GM18870 (cell line): ENCODE results near the gene CHAD.

Experiments used
- ATAC-seq: cut with Tn5 transposase; IDR thresholded peaks from one replicate; pipeline ENCODE4 v1.9.1; 2021; ENCODE audit warnings: moderate library complexity; ENCODE audit not compliant: unreplicated experiment

Gene CHAD

DNA sequence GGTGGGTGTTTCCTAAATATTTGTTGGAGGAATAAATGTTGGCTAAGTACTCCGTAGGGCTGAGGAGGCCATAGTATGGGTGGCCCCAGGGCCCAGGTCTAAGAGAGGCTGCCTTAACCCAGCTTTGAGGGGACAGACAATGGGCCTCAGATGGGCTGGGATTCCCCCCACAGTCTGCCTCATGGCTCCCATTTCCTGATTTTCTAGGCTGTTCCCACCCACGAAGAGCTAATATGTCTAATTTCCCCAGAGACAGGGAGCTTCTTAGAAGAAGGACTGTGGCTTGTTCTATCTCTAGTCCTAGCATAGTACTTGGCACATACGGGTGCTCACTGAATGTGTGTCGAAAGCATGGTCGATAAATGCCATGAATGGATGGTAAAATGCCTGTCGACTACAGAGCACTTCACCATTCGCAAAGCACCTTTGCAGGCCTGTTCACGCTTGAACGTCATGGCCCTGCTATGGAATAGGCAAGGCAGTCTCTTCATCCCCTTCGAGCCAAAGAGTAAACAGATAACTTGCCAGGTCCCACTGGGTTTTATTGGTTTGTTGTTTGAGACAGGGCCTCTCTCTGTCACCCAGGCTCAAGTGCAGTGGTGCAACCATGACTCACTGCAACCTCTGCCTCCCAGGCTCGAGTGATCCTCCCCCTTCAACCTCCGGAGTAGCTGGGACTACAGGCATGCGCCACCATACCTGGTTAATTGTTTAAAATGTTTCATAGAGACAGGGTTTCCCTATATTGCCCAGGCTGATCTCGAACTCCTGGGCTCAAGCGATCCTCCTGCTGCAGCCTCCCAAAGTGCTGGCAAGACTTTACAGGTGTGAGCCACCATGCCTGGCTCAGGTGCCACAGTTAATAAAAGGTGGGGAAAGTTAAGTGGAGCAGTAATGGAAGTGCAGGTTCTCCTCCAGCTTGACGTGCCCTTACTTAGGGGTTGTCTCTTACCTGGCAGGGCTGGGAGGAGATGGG lies 9.7 kb downstream of the CHAD start:
- ATAC-seq, result no peak

DNA sequence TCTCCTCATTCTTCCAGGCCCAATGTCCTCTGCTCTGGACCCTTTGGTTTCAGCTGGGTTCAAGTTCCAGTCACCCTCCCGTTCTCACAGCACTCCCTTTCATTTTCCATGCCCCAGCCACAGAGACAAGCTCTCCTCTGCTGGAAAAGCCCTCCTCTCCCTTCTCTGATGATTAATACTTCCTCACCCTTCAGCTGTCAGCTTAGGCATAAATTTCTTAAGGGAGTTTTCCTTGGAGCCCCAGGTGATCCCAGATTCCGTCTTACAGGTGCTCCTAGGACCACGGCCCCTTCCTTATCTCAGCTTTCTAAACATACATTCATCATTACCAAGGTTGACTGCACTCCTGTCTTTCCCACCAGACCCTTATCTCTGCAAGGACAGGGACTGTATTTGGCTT lies 10.4 kb downstream of the CHAD start:
- no peak for ATAC-seq

DNA sequence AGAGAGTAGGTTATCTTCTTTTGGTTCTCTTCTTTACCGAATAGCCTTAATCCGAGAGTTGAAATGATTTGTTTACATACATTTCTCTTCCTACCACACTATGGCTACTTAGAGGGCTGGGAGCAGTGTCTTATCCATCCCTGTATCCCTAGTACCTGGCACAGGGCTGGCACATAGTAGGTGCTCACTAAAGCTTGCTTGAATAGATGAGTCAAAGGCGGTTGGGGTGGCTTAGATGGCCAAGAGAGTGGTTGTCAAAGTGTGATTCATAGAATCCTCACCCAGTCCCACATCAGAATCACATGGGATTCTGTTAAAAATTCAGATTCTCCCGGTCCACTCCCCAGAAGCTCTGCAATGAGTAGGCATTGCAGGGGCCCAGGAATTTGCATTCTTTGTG lies 11.1 kb downstream of the CHAD start:
- no peak for ATAC-seq

DNA sequence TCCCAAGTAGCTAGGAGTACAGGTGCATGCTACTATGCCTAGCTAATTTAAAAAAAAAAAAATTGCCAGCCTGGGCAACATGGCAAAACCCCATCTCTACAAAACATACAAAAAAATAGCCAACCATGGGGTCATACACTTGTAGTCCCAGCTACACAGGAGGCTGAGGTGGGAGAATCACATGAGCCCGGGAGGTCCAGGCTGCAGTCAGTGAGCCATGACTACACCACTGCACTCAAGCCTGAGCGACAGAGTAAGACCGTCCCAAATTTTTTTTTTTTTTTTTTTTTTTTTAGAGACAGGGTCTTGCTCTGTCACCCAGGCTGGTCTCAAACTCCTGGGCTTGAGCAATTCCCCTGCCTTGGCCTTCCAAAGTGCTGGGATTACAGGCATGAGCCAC lies 14.8 kb downstream of the CHAD start:
- no peak for ATAC-seq

DNA sequence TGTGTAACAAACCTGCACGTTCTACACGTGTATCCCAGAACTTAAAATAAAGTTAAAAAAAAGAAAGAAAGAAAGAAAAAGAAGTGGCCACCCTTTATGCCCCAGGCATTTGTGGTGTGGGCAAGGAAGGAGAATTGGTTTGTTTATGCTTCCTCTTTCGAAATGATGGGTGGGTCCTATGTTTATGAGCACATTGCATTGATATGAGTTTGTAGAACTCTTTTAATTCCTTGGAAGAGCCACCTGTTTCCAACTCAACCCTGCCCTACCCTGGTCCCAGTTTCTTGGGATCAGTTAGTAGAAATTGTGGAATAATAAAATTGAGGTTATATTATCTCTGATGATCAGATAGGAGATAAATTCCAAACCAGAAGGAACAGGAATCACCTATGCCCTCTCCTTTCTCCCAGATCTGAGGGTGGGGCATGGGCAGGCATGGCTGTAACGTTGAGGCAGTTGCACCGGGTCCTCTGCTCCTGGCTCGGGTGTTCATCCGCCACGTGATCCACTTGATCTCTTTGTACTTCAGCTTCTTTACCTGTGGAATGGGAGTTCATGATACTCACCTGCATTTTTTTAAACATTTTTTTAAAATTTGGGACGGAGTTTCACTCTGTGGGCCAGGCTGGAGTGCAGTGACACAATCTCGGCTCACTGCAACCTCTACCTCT lies 15.9 kb downstream of the CHAD start:
- no peak for ATAC-seq

DNA sequence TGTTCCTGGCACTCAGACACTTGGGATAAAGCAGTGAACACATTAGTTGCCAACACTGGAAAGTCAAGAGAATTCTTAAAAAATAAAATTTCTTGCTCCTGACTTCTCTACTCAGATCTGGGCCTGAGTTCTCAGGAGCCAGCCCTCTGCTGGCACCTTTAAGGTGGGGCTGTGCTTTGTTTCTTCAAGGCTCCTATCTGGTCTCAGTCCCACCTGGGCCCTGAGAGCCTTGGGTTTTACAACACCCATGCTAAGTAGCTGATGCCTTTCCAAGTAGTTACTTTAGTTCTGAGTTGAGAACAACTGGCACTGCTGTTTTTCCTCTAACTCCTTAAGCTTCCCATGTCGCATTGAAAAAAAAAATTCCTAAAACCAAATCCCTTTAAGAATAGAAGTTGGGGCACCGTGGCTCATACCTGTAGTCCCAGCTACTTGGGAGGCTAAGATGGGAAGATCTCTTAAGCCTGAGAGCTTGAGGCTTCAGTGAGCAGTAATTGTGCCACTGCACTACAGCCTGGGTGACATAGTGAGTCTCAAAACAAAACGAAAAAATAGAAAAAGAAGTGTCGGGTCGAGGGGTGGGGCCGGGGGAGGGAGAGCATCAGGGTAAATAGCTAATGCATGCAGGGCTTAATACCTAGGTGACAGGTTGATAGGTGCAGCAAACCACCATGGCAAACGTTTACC lies 16.6 kb downstream of the CHAD start:
- ATAC-seq, result no peak

DNA sequence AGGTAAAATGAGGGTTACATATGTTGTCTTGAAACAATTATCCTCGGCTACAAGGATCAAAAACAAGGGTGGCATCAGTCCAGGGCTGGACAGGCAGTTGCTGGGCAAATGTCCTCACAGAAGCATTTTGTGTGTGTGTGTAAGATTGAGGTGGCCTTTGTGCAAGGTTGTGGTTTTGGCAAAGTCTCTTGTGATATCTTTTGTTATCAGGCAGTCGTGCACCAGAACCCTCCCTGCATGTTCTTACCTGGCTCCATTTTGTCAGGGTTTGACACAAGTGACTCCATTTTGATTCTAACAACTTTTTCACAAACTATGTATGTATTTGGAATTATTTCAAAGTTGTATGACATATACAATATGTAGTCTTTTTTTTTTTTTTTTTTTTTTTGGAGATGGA lies 20.0 kb downstream of the CHAD start:
- no peak for ATAC-seq

DNA sequence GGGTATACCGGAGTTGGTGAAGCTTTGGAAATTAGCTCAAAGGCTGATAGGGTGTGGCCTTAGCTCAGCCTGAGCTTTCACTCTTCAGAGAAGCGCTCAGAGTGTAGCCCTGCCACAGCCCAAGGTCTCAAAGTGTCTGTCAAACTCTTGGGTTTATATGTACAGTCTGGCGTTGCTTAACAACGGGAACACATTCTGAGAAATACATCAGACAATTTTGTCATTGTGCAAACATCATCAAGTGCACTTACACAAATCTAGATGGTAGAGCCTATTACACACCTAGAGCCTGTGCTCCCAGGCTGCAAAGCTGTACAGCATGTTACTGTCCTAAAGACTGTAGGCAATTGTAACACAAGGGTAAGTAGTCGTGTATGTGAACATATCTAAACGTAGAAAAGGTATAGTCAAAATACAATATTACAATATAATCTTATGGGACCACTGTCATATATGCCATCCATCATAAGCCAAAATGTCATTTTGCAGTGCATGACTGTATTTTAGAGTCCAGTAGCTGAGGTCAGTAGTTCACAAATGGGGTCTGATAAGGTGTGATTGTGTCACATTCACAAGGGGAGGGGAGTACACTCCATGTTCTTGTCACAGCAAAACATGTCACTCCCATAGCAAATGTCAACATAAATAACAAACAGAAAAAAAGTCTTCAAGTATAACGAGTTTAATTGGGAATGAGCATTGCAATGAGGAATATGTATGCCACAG lies 20.6 kb downstream of the CHAD start:
- no peak for ATAC-seq

DNA sequence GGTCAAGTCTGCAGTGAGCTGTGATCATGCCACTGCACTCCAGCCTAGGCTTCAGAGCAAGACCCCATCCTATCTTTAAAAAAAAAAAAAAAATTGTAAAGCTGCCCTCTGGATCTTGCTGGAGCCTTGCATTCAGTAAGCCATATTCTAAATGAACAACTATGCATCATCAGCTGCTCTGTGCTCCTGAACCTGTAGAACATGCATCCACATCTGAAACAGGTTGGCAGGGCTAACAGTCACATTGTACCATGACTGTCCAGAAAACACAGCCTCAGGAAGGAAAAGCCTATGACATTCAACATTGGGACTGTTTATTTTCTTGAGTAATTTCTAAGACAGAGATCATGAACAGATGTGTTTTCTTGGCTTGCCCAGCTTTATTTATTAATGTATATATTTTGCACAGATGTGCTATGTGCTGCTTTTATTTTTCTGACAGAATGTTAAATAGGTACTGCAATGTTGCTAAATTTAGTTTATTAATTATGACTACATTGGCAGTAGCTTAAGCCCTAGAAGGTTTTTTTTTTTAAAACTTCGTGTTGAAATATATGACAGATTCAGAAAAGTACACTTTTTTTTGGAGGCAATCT lies 22.9 kb downstream of the CHAD start:
- no peak for ATAC-seq

DNA sequence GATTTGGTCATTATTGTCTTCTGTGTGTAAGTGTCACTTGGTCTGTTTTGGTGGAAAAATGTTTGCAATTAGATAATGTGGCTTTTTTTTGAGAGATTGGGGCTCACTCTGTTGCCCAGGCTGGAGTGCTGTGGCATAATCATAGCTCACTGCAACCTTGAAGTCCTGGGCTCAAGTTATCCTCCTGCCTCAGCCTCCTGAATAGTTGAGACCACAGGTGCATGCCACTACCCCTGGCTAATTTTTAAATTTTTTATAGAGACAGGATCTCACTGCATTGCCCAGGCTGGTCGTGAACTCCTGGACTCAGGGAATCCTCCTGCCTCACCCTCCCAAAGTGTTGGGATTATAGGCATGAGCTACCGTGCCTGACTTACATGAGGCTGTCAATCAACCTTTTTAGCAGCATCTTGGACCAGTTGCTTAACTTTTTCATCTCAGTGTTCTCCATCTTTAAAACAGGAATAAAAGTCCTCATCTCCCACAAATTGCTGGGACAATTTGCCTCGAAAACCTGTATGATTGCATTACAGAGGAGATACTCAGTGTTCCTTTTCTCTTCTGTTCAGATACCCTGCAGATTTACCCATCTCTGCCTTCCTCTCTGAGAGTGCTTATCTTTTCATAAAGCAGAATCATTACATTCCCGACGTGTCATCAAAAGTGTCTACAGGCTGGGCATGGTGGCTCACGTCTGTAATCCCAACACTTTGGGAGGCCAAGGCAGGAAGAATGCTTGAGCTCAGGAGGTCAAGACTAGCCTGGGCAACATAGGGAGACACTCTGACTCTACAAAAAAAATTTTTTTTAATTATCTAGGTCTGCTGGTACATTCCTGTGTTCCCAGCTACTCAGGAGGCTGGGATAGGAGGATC lies 23.6 kb downstream of the CHAD start:
- ATAC-seq, result no peak

DNA sequence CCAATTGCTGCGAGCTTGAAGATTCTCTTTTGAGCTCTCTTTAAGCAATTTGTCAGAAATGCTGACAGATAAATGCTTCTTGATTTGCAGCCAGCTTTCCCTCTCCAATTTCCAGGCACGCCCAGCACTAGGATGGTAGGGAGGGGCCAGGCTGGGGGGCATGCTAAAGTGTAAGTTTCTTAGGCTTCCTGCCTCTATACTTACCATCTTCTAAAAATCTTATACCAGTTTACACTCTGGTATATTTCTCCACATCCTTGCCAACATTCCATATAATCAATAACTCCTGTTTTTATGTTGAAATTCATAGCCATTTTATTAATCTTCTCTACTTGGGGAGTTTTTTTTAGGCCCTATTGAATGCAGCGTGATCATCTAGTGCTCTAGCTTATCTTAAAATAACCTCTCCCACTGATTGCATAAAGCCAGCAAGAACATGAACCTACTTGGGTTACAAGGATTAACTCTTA lies 25.1 kb downstream of the CHAD start:
- ATAC-seq, result no peak

DNA sequence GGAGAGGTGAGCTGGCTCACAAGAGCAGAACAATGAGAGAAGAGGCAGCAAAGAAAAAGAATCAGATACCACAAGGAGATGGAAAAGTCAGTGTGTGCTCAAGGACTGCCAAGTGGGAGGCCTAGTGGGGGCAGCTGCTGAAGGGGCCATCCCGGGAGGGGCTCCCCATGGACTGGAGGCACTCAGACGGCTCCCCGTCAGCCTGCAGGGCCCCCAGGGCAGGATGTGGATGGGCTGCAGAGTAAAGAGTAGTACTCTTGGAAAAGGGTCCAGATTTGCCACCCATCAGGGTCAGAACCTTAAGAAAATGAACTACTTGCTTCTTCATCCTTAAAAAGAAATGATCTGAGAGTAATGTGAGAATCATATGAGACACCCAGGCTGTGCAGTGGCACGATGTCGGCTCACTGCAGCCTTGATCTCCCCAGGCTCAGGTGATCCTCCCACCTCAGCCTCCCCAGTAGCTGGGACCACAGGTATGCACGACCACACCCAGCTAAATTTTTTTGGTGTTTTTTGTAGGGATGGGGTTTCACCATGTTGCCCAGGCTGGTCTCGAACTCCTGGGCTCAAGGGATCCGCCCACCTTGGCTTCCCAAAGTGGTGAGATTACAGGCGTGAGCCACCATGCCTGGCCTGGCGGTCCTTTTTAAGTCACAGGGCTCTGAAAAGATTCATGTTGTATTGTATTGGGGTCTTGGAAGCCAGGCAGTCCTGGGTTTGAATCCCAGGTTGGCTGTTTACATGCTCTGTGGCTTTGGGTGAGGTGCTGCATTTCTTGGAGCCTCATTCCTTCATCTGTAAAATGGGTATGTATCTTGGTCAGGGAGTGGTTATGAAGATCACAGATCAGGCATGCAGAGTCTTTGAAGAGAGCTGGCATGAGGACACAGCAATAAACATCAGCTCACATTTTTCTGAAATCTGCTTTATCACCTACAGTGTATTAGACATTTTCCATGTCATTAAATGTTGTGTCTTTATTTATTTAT lies 27.5 kb downstream of the CHAD start:
- ATAC-seq, result no peak

DNA sequence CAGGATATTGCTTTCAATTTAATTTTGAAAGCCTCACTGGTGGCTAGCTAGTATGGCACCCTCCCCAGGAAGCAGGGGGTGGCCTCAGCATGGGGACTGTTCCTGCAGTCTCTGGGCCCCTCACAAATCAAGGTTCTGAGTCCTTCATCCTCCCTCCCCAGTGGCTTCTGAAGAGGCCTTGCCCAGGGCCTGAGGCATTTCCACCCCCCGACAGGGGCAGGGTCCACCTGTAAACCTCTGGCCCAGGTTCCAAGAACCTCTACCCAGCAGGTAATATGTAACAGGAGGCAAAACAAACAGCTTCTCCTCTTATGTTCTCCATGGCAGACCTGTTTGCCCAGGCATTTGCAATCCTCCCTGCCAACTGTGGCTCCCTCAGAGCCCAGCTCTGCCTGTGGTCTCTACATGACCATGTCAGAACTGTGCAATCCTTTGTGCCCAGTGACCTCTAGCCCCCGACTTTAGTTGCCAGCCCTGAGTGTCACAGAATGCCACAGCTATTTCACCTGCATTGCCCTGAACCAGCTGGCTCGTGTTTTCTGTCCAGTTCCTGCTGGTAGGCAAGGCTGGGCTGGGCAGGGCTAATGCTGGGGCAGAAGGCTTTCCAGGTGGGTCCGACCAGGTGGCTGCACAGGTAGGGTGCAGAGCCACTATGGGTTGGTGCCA lies 28.4 kb downstream of the CHAD start:
- no peak for ATAC-seq

DNA sequence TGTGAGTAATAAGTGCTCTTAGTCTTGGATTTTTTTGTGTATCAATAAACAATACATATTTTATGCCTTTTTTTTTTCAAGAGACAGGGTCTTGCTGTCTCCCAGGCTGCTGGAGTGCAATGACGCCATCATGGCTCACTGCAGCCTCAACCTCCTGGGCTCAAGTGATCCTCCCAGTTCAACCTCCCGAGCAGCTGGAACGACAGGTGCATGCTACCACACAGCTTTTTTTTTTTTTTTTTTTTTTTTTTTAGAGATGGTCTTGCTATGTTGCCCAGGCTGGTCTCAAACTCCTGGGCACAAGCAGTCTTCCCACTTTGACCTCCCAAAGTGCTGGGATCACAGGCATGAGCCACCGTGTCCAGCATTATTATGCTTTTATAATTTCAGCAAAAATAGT lies 29.7 kb downstream of the CHAD start:
- no peak for ATAC-seq

DNA sequence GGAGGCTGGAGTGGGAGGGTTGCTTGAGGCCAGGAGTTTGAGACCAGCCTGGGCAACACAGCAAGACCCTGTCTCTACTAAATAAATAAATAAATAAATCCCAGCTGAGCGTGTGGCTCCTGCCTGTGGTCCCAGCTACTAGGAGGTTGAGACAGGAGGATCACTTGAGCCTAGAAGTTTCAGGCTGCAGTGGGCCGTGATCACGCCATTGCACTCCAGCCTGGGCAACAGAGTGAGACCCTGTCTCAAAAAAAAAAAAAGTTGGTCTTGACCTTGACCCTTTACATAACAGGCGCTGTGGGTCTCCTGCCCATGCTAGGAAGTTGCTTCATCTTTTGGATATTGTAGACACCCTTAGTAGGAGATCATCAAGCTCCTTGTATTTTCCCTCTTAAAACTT lies 31.3 kb downstream of the CHAD start:
- no peak for ATAC-seq

DNA sequence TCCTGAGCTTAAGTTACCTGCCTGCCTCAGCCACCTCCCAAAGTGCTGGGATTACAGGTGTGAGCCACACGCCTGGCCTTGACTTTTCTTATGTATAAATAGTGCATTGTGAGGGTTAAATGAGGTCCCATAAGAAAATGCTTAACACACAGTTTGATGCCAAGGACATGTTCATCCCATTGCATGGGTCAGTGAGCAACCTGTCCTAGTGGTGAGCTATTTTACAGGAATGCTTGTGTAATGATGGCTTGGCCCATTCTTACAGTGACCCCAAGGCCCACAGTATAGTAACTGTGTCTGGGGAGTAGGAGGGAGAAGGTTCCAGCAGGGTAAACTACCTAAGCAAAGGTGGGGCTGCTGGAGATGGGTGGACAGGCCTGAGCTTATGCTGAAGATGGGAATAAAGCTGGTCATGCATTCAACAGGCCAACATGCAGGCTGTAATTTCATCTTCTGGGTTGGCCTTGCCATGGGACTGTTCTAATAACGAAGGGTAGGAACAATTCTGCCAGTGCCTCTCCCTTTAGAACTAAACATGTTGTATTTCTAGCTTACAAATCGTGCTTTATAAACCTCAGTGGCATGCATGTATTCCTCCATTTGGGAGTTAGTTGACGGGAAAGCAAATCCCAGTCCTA lies 36.4 kb downstream of the CHAD start:
- ATAC-seq, result no peak

DNA sequence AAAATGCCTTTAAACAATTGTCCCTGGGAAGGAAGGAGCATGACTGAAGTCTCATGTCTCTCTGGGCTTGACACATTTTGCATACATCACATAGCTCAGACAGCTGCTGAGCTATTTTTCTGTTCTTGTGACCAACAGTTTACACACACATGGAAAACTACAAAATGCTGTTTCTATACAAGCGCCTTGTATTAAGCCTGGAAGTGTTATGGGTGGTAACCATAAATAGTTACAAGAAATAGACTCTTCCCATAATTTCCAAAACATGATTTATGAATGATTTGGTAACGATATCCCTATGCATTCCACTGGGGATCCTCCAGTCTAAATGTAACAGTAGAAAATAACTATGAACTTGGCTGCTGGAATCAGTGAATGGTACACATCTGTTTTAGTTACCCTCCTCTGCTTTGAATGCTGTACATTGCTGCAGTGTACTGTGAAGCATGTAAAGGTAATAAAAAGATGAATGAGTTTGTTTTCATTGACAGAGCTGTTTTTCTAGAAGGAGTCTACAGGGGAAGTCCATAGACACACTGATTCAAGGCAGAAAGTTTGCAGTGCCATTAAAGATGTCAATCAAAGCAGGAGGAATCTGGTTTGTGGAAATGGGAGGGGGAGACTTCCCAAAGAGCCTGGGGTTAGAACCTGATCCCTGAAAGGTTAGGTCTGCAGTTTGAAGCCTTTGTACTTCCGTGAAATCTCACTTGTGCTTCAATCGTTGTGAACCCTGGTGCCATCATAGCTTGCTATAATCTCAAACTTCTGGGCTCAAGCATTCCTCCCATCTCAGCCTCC lies 37.7 kb downstream of the CHAD start:
- ATAC-seq, result no peak
